ENCODE measurements around the gene RNF215.

- no peak for TF ChIP-seq POLR2AphosphoS5 (IDR thresholded peaks at IDR 0.05; ENCODE audit: low read depth, low read length)
- no peak for TF ChIP-seq POLR2A (IDR thresholded peaks at IDR 0.05; ENCODE audit: low read depth, low read length)
- no peak for TF ChIP-seq SPI1 (IDR thresholded peaks at IDR 0.05; ENCODE audit: low read depth, low read length)
- no peak for TF ChIP-seq TAF1 (IDR thresholded peaks at IDR 0.05; ENCODE audit: low read depth, low read length)
- TF ChIP-seq POU2F2 (IDR thresholded peaks at IDR 0.05; ENCODE audit: low read depth, low read length): no peak
- no peak for TF ChIP-seq PAX5 (IDR thresholded peaks at IDR 0.05; ENCODE audit: insufficient read depth, low read length, severe bottlenecking)
Measured at GRCh38 chr22:30370641-30371230, 16.5 kb downstream of the RNF215 start.
